ENCODE results near the gene TNS4. TPM values are rescaled to one million over a fixed set of nuclear protein-coding genes. Genes with fewer than 3 reads are reported as not detected.

The TNS4 gene
- polyA plus RNA-seq, 2 of the 4 experiments (the other 2 are of a cell fraction) = 24.2 to 73.5 TPM

- TF ChIP-seq ZNF302 (CRISPR knock-in tag; IDR thresholded peaks at IDR 0.05) = no peak
- TF ChIP-seq KDM1A (IDR thresholded peaks at IDR 0.05; ENCODE audit: low read depth) = peak; percentile 89; the same call in 1 of the 2 replicates
- TF ChIP-seq MAX (IDR thresholded peaks at IDR 0.05) = peak; percentile 19; the same call in 1 of the 2 replicates
- TF ChIP-seq HOXA7 (CRISPR knock-in tag; IDR thresholded peaks at IDR 0.05) = peak; percentile 97
- TF ChIP-seq ATOH8 (CRISPR knock-in tag; IDR thresholded peaks at IDR 0.05; ENCODE audit: low read depth) = peak; percentile 12; the same call in 1 of the 2 replicates
- TF ChIP-seq RCOR1 (IDR thresholded peaks at IDR 0.05; ENCODE audit: low read depth, low read length) = peak; percentile 72; the same call in 1 of the 2 replicates
- TF ChIP-seq NFE2L2 (conservative IDR thresholded peaks at IDR 0.05; ENCODE audit: low read length) = no peak
Observed at GRCh38 chr17:40464392-40464855, 37.0 kb downstream of the TNS4 start (continued).

GRCh38 chr17:40463122-40463550 lies 38.3 kb downstream of the TNS4 start:
- FAIRE-seq = peak; percentile 73
- ATAC-seq = peak; percentile 2 to 13; a peak in 4 of 6 replicates
- ChIA-PET POLR2A (interaction anchor here (0.7 to 12.0 kb wide), 19 partner anchors 9 to 1199 kb away, joined by 3 to 177 read pairs (median 6); partner anchors contain the start of gene TOP2A), CTCF (interaction anchor here (0.8 to 37.5 kb wide), 9 partner anchors 9 to 96 kb away, joined by 3 to 822 read pairs (median 25); partner anchors contain the start of gene IGFBP4)
- Histone ChIP-seq H3K4me3 (no peak overlapping the region), H3K9me3 (no peaks in the 10 kb centered on the region), H3K4me1 (peaks cover 59% of the 10 kb centered on the region), H3K4me2 (peak overlapping the region; percentile 62; the same call in 2 of the 3 replicates), H3K27ac (peak overlapping the region; percentile 71 to 90)
- 44% methylated on average over 11 of the region's 11 CpGs for WGBS (ENCODE audit: missing lambda C conversion rate)
- TF ChIP-seq BCL3 (IDR thresholded peaks at IDR 0.05) (0 out of 3 replicates have a peak, but pooled peaks have one; percentile 15), REST (IDR thresholded peaks at IDR 0.05) (no peak), TP53 (CRISPR knock-in tag; IDR thresholded peaks at IDR 0.05) (peak; percentile 65; the same call in 1 of the 2 replicates), NFE2L2 (conservative IDR thresholded peaks at IDR 0.05; ENCODE audit: low read length) (no peak), JUN (IDR thresholded peaks at IDR 0.05) (peak in 1 of 2 experiments; percentile 24; a peak in 2 of 5 replicates), RARB (CRISPR knock-in tag; IDR thresholded peaks at IDR 0.05) (peak; percentile 74; the same call in 1 of the 2 replicates), FOSB (CRISPR knock-in tag; IDR thresholded peaks at IDR 0.05) (peak; percentile 88), USF2 (IDR thresholded peaks at IDR 0.05) (no peak), HOXA7 (CRISPR knock-in tag; IDR thresholded peaks at IDR 0.05) (peak; percentile 97), SMC3 (IDR thresholded peaks at IDR 0.05) (no peak; the same call in 2 of the 3 replicates), ATOH8 (CRISPR knock-in tag; IDR thresholded peaks at IDR 0.05; ENCODE audit: low read depth) (0 out of 2 replicates have a peak, but pooled peaks have one; percentile 13), CBX2 (IDR thresholded peaks at IDR 0.05; ENCODE audit: borderline replicate concordance, low read depth) (no peak), POLR2AphosphoS2 (conservative IDR thresholded peaks at IDR 0.05; ENCODE audit: low read length) (peak; percentile 39; the same call in 1 of the 2 replicates), HMGXB4 (CRISPR knock-in tag; IDR thresholded peaks at IDR 0.05; ENCODE audit: borderline replicate concordance) (no peak; the same call in 1 of the 2 replicates), HOXB13 (CRISPR knock-in tag; IDR thresholded peaks at IDR 0.05; ENCODE audit: low read depth) (peak; percentile 73; the same call in 1 of the 2 replicates), E2F6 (IDR thresholded peaks at IDR 0.05; ENCODE audit: borderline replicate concordance, low read depth) (0 out of 2 replicates have a peak, but pooled peaks have one; percentile 18), CHD4 (IDR thresholded peaks at IDR 0.05; ENCODE audit: borderline replicate concordance) (no peak)
- DNase-seq (ENCODE audit: low read depth in 1 of 2, low spot score in 1 of 2) = peak in 1 of 2 experiments; percentile 76
